ENCODE measurements around the gene MACROD2. TPM values are rescaled to one million over a fixed set of nuclear protein-coding genes. Genes with fewer than 3 reads are reported as not detected.

The MACROD2 gene
- total and polyA plus RNA-seq, 2 of the 4 experiments (the other 2 are of a cell fraction) = not detected

- ATAC-seq (ENCODE audit: low read depth) = peak; percentile 66
These were observed 1677.9 kb downstream of the MACROD2 start for GRCh38 chr20:15673206-15673605.

More at GRCh38 chr20:15673206-15673605, 1677.9 kb downstream of the MACROD2 start:
- Histone ChIP-seq H2BK5ac (ENCODE audit: low read depth, low read length, poor library complexity, severe bottlenecking) (peak overlapping the region; percentile 91), H3K79me1 (ENCODE audit: low read depth in 1 of 2, low read length in 2 of 2) (no peaks in the 10 kb centered on the region), H2AK5ac (ENCODE audit: low read depth, low read length) (no peak overlapping the region), H4K91ac (ENCODE audit: insufficient read depth, low read depth, low read length) (peak overlapping the region; percentile 89; the same call in 1 of the 2 replicates), H3K23ac (ENCODE audit: low read depth, low read length) (peak overlapping the region; percentile 58; the same call in 1 of the 2 replicates), H3K18ac (ENCODE audit: low read depth, low read length) (no peak overlapping the region), H4K5ac (ENCODE audit: low read depth, low read length) (no peak overlapping the region; the same call in 1 of the 2 replicates), H3K9me3 (ENCODE audit: control insufficient read depth, insufficient read depth, low read length) (no peaks in the 10 kb centered on the region), H3K4me1 (ENCODE audit: control insufficient read depth, insufficient read depth, low read length) (peaks cover 7% of the 10 kb centered on the region), H4K8ac (ENCODE audit: low read depth in 2 of 2, low read length in 2 of 2) (peak overlapping the region in 1 of 2 experiments; percentile 64; a peak in 3 of 4 replicates), H3K56ac (ENCODE audit: extremely low read depth, insufficient read depth, low read length) (peak overlapping the region; percentile 47; the same call in 1 of the 2 replicates), H3K4ac (ENCODE audit: low read depth, low read length) (peak overlapping the region; percentile 77; the same call in 1 of the 2 replicates), H2BK15ac (ENCODE audit: low read depth, low read length) (peak overlapping the region; percentile 97; the same call in 1 of the 3 replicates), H4K20me1 (ENCODE audit: insufficient read depth, low read length) (no peaks in the 10 kb centered on the region), H3K36me3 (ENCODE audit: control insufficient read depth, insufficient read depth, low read length) (no peaks in the 10 kb centered on the region), H2BK120ac (ENCODE audit: low read depth, low read length) (peak overlapping the region; percentile 94), H3K4me2 (ENCODE audit: low read depth, low read length) (peak overlapping the region; percentile 31; the same call in 1 of the 2 replicates), H2AK9ac (replicated peaks; ENCODE audit: low read depth, low read length, poor library complexity) (no peak overlapping the region), H3K4me3 (ENCODE audit: insufficient read depth, low read depth, low read length) (no peak overlapping the region), H3K9me1 (ENCODE audit: insufficient read depth, low read length) (peaks cover 6% of the 10 kb centered on the region; the same call in 1 of the 2 replicates), H3K27ac (ENCODE audit: insufficient read depth, low read length) (no peak overlapping the region), H3K27me3 (ENCODE audit: control insufficient read depth, insufficient read depth, low read length) (no peaks in the 10 kb centered on the region), H3K14ac (replicated peaks; ENCODE audit: low read depth, low read length) (peak overlapping the region; percentile 30), H2BK20ac (ENCODE audit: low read depth, low read length) (peak overlapping the region; percentile 97; the same call in 1 of the 2 replicates), H3K9ac (ENCODE audit: low read depth, low read length) (no peak overlapping the region), H2AFZ (replicated peaks; ENCODE audit: low read length, poor library complexity) (no peak overlapping the region)
- CTCF ChIA-PET = interaction anchor here (0.6 to 1.6 kb wide), 2 partner anchors 10 to 13 kb away, joined by 3 to 4 read pairs; no protein-coding TSS in a partner anchor
- intact Hi-C loops (cut with micrococcal nuclease) (no loop called here), in situ Hi-C loops (cut with MboI; ENCODE audit: low sequenced_read_pairs) (no loop called here), dilution Hi-C loops (cut with HindIII; ENCODE audit: low sequenced_read_pairs, unreplicated experiment) (no loop called here)
- no TSS peak for BruUV-seq (replicated peaks)
- POLR2A ChIA-PET (ENCODE audit: unreplicated experiment) = no interaction called here
- peak; percentile 86 for DNase-seq
- 0 out of 2 replicates have a peak, but pooled peaks have one; percentile 28 for TF ChIP-seq CEBPB (IDR thresholded peaks at IDR 0.05; ENCODE audit: low read depth, low read length)
- TF ChIP-seq NFE2L2 (IDR thresholded peaks at IDR 0.05; ENCODE audit: low read depth, low read length) = no peak
- no CpG with 5 or more reads among the region's 1 CpG for WGBS, 2 experiments (ENCODE audit: extremely low coverage in 2 of 2, insufficient read length in 1 of 2)

Measured in IMR-90 (cell line).